Urinary bladder (tissue), 4 donors: ENCODE data around the gene DAPK3. TPM values are rescaled to one million over a fixed set of nuclear protein-coding genes. Genes with fewer than 3 reads are reported as not detected.
"Not testable (repeated sequence)": the region's sequence is repeated elsewhere in the genome, so short reads cannot be mapped to it uniquely, and the experiment has no call there.

Experiments
- DNase-seq: peaks from one replicate; pipeline ENCODE4 v3.0.0-alpha.2; 2015; ENCODE audit errors: extremely low spot score
- H3K27ac ChIP-seq: one replicate; pipeline ENCODE4 v1.5.1; 2013; ENCODE audit warnings: low read depth, mild to moderate bottlenecking, moderate library complexity
- H3K36me3 ChIP-seq: one replicate; pipeline ENCODE4 v1.6.1; 2013; ENCODE audit warnings: mild to moderate bottlenecking, moderate library complexity; ENCODE audit not compliant: insufficient read depth
- H3K4me1 ChIP-seq: one replicate; pipeline ENCODE4 v1.6.1; 2013; ENCODE audit warnings: mild to moderate bottlenecking, moderate library complexity; ENCODE audit not compliant: insufficient read depth
- H3K4me3 ChIP-seq: one replicate; pipeline ENCODE4 v1.5.1; 2013; ENCODE audit warnings: low read depth, low read length
- WGBS: extraction: QIAGEN DNeasy Blood & Tissue Kit; methylation state at CpG from one replicate; pipeline ENCODE4 v1.1.7; 2013; 5-methylcytosine and 5-hydroxymethylcytosine counted together
- polyA plus RNA-seq: library from polyadenylated mRNA; stranded (reverse); fragments of 200-250 nt; gene quantifications from one replicate; pipeline ENCODE4 v1.2.3, GENCODE V29; 2013
- total RNA-seq: library from RNA; depleted of rRNA; stranded (reverse); fragments of >200 nt; gene quantifications from one replicate; pipeline ENCODE4 v1.2.3, GENCODE V29; 2014
- donor health status: healthy with polysubstance abuse.
- donor health status: healthy.

DAPK3 gene
- total and polyA plus RNA-seq, 2 donors: 71.9 to 129 TPM

- Histone ChIP-seq H3K36me3 (peaks cover 43% of the 10 kb centered on the region), H3K27ac (no peak overlapping the region), H3K4me3 (no peak overlapping the region), H3K4me1 (no peaks in the 10 kb centered on the region)
- WGBS: 94% methylated on average over 19 of the region's 19 CpGs
- no peak for DNase-seq
Measured at GRCh38 chr19:3978145-3978544, 7.2 kb upstream of the DAPK3 start.

- H3K27ac ChIP-seq: no peak overlapping the region
- H3K4me1 ChIP-seq: no peaks in the 10 kb centered on the region
- DNase-seq: no peak
- peaks cover 43% of the 10 kb centered on the region for H3K36me3 ChIP-seq
- WGBS: 91% methylated on average over 59 of the region's 59 CpGs
- no peak overlapping the region for H3K4me3 ChIP-seq
Measured at GRCh38 chr19:3977242-3978143, 6.6 kb upstream of the DAPK3 start.

DNA sequence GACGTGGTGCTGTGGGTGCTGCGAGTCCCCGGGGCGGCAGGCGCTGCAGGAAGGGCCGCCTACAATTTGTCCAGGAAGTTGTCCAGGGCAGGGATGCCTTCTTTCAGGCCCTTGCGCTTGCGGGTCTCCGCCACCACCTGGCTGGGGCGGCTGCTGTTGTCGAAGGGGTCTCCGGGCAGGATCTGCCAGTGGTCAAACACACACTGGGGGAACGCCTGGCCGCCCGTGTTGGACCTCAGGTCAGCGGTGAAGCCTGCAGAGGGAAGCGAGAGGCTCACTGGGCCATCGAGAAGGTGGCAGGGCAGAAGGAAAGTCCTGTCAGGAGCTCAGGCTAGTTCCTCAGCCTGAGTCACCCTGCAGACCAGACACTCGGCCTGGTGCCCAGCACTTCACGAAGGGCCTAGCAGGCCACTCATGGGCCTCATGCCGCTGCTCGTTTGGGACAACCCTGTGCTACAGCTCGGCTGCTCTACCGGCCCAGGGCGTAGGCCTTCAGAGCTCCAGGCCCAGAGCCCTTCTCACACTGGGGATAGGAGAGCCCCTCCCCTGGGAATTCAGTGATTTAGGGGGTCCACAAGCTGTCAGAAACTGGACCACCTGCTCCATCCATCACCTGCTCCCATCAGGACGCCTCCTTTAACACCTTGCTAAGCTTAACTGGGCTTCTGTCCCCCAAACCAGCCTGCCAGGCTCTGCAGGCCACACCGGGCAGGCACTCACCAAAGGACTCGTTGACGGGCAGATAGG is 5.8 kb upstream of the DAPK3 start:
- peak overlapping the region; percentile 43 for H3K27ac ChIP-seq
- H3K4me1 ChIP-seq: no peaks in the 10 kb centered on the region
- no peak for DNase-seq
- WGBS: 88% methylated on average over 29 of the region's 29 CpGs
- H3K4me3 ChIP-seq: no peak overlapping the region
- peaks cover 35% of the 10 kb centered on the region for H3K36me3 ChIP-seq

DNA sequence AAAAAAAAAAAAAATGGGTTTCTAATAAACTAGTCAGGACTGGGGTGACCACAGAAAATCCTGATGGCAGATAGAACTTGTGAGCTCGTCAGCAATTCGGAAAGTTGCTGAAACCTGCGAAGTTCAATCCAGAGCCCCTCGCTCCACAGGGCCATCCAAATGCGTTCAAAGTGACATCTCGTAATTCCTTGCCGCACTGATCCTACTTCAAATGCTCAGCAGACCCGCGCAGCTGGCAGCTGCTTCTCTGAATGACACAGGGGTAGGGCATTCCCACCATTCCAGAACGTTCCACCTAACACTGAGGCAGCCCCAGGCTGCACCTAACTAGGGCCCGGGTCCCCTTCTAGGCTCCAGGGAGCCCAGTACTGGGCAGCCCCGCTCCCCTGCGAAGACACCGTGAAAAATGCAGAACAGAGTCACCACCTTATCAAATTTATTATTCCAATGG is 4.8 kb upstream of the DAPK3 start:
- H3K4me3 ChIP-seq: no peak overlapping the region
- DNase-seq: no peak
- no peaks in the 10 kb centered on the region for H3K4me1 ChIP-seq
- WGBS: 81% methylated on average over 14 of the region's 14 CpGs
- H3K27ac ChIP-seq: no peak overlapping the region
- peaks cover 26% of the 10 kb centered on the region for H3K36me3 ChIP-seq

- DNase-seq: no peak
- WGBS: 82% methylated on average over 8 of the region's 8 CpGs
- H3K27ac ChIP-seq: no peak overlapping the region
- H3K4me1 ChIP-seq: no peaks in the 10 kb centered on the region
- H3K36me3 ChIP-seq: peaks cover 21% of the 10 kb centered on the region
- no peak overlapping the region for H3K4me3 ChIP-seq
Measured at GRCh38 chr19:3975144-3975543, 4.2 kb upstream of the DAPK3 start.

DNA sequence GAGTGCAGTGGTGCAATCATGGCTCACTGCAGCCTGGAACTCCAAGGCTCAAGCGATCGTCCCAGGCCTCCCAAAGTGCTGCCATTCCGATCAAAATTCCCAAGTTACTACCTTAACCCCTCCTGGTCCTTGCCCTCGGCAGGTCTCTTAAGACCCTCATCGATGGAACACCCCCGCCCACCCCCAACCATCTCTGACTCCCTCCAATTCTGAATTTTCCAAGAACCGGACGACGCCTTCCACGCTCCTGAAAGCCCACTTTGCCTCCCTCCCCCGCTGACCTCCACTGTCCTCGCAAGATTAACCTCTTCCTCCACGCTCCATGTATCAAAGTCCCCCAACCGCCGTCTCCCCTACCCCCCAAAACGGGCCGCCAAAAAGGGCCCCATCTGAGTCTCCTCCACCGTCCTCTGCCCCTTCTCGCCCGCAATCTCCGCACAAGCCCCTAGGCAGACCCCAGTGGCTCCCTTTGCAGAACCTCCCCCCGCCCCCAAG is 539 bp downstream of the DAPK3 start:
- Histone ChIP-seq H3K4me3 (peak overlapping the region; percentile 78), H3K36me3 (no peaks in the 10 kb centered on the region), H3K4me1 (no peaks in the 10 kb centered on the region), H3K27ac (peak overlapping the region; percentile 94)
- under 1% methylated on average over 22 of the region's 22 CpGs for WGBS
- DNase-seq: no peak

- 11% methylated on average over 23 of the region's 23 CpGs for WGBS
- H3K27ac ChIP-seq: peak overlapping the region; percentile 94
- H3K36me3 ChIP-seq: no peaks in the 10 kb centered on the region
- DNase-seq: no peak
- peak overlapping the region; percentile 78 for H3K4me3 ChIP-seq
- no peaks in the 10 kb centered on the region for H3K4me1 ChIP-seq
Measured at GRCh38 chr19:3969435-3970312, 1.2 kb downstream of the DAPK3 start.

- 15% methylated on average over 9 of the region's 9 CpGs for WGBS
- H3K36me3 ChIP-seq: no peaks in the 10 kb centered on the region
- no peak overlapping the region for H3K4me3 ChIP-seq
- H3K27ac ChIP-seq: peak overlapping the region; percentile 94
- no peaks in the 10 kb centered on the region for H3K4me1 ChIP-seq
- peak; percentile 87 for DNase-seq
Measured at GRCh38 chr19:3968556-3969434, 2.1 kb downstream of the DAPK3 start.

DNA sequence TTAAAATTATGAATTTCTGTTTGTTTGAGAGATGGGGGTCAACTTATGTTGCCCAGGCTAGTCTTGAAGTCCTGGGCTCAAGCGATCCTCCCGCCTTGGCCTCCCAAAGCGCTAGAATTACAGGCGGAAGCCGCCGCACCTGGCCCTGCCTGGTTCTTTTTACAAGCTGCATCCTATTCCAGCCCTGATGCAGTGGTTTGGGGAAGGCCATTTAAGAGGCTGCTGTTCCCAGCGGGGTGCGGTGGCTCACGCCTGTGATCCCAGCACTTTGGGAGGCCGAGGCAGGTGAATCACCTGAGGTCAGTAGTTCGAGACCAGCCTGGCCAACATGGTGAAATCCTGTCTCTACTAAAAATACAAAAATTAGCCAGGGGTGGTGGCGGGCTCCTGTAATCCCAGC is 2.9 kb downstream of the DAPK3 start:
- not testable (repeated sequence) for H3K4me3 ChIP-seq, H3K4me1 ChIP-seq, H3K36me3 ChIP-seq, DNase-seq
- peak overlapping the region; percentile 49 for H3K27ac ChIP-seq
- WGBS: 73% methylated on average over 12 of the region's 12 CpGs

GRCh38 chr19:3966051-3967017 is 4.6 kb downstream of the DAPK3 start:
- H3K4me1 ChIP-seq: no peaks in the 10 kb centered on the region
- no peak overlapping the region for H3K4me3 ChIP-seq
- WGBS: 76% methylated on average over 30 of the region's 30 CpGs
- no peak overlapping the region for H3K27ac ChIP-seq
- H3K36me3 ChIP-seq: peaks cover 7% of the 10 kb centered on the region
- no peak for DNase-seq

DNA sequence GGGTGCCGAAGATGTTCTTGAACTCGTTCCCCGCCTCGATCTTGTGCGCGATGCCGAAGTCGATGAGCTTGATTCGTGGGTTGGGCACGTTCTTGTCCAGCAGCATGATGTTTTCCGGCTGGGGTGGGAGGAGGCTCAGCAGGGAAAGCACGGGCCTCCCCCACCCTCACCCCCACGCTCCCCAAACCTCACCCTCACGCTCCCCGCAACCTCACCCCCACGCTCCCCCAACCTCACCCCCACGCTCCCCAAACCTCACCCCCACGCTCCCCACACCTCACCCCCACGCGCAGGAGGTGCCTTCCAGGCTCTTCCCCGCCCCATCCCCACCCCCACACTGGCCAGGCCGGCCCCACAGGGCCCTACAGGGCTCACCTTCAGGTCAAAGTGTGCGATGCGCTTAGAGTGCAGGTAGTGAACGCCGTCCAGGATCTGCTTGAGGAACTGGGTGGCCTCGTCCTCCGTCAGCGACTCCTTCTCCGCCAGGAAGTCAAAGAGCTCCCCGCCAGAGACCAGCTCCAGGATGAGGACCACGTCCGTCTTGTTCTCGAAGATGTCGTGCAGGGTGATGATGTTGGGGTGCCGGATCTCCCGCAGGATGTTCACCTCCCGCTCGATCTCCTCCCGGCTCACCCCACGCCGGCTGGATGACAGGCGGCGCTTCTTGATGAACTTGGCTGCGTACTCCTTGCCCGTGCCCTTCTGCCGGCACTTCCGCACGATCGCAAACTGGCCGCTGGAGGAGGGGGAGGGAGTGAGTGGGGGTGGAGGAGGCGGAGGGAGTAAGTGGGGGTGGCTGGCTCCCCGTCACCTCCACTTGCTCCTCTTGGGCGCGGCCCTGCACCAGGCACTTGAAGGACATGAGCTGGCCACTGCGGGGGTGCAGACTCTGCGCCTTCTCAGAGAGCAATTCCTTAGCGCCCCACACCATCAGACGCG is 6.4 kb downstream of the DAPK3 start:
- no peak for DNase-seq
- 86% methylated on average over 60 of the region's 60 CpGs for WGBS
- Histone ChIP-seq H3K4me1 (no peaks in the 10 kb centered on the region), H3K27ac (no peak overlapping the region), H3K4me3 (no peak overlapping the region), H3K36me3 (peaks cover 10% of the 10 kb centered on the region)
